ENCODE data around the gene UBE3A. TPM values are rescaled to one million over a fixed set of nuclear protein-coding genes. Genes with fewer than 3 reads are reported as not detected.

UBE3A gene
- total and polyA plus RNA-seq, 10 of the 15 experiments (the other 5 are each of a cell fraction or from before 2014, with no cell fraction given) = 29.4 to 82.9 (median 58.7) TPM

DNA sequence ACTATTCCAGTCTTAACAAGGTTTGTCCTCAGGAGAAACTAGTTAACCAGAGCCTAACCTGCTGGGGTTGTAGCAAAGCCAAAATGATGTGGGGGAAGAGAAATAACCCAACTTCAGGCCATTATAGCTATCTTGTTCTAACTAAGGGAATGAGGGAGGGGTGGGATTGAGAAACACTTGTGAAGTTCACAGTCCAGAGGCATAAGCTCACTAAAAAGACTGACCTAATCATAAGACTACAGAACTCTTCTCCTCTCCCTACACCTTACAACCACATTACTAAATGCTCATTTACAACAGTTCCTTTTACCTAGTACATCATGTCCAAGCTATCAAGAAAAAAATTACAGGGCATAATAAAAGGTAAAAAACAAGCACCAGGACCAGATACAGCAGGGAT lies 52.8 kb downstream of the UBE3A start:
- ATAC-seq (no peak), FAIRE-seq (no peak), DNase-seq (ENCODE audit: low read depth, low spot score) (no peak)
- Histone ChIP-seq H3K27ac (ENCODE audit: control insufficient read depth, insufficient read depth) (no peak overlapping the region), H3K4me2 (ENCODE audit: control insufficient read depth, insufficient read depth) (no peak overlapping the region), H3K79me2 (ENCODE audit: control insufficient read depth, insufficient read depth, low read length) (peaks cover 1% of the 10 kb centered on the region), H3K4me3 (no peak overlapping the region), H3K9me3 (replicated peaks; ENCODE audit: control insufficient read depth, insufficient read depth, low read length) (peaks cover 10% of the 10 kb centered on the region), H3K27me3 (replicated peaks in 1 of 2; ENCODE audit: control insufficient read depth in 2 of 2, insufficient read depth in 2 of 2, low read length in 1 of 2) (no peaks in the 10 kb centered on the region), H4K20me1 (ENCODE audit: control insufficient read depth, insufficient read depth) (no peaks in the 10 kb centered on the region), H3K36me3 (ENCODE audit: control insufficient read depth in 2 of 2, insufficient read depth in 2 of 2, low read length in 1 of 2) (peaks cover 0 to 6% of the 10 kb centered on the region in 2 experiments; a peak in 2 of 4 replicates), H3K4me1 (ENCODE audit: control insufficient read depth, insufficient read depth, low read length) (no peaks in the 10 kb centered on the region), H2AFZ (ENCODE audit: control insufficient read depth, low read depth, low read length) (no peak overlapping the region), H3K9ac (ENCODE audit: control insufficient read depth, insufficient read depth, low read length) (no peak overlapping the region)
- in situ Hi-C loops (cut with MboI) (no loop called here), intact Hi-C loops (cut with micrococcal nuclease; ENCODE audit: unreplicated experiment) (no loop called here)
- BruUV-seq (replicated peaks) = no TSS peak
- ChIA-PET POLR2A (no interaction called here), SMC1A (ENCODE audit: uncharacterized antibody, unreplicated experiment) (interaction anchor here (0.8 to 1.4 kb wide), 4 partner anchors 18 to 32 kb away, joined by 3 read pairs; no protein-coding TSS in a partner anchor), CTCF (no interaction called here), RAD21 (ENCODE audit: unreplicated experiment) (no interaction called here)
- TF ChIP-seq STAT1 (conservative IDR thresholded peaks at IDR 0.05) (no peak), MTA3 (IDR thresholded peaks at IDR 0.05; ENCODE audit: borderline replicate concordance, low read length) (no peak), SMARCA5 (IDR thresholded peaks at IDR 0.05) (no peak), ATF7 (IDR thresholded peaks at IDR 0.05; ENCODE audit: low read depth) (no peak), BMI1 (IDR thresholded peaks at IDR 0.05; ENCODE audit: borderline replicate concordance) (no peak), CBFB (IDR thresholded peaks at IDR 0.05; ENCODE audit: low read depth) (no peak), RCOR1 (conservative IDR thresholded peaks at IDR 0.05; ENCODE audit: low read depth, low read length) (no peak), TAF1 (IDR thresholded peaks at IDR 0.05; ENCODE audit: borderline replicate concordance, low read depth, low read length) (no peak), CBX3 (IDR thresholded peaks at IDR 0.05; ENCODE audit: borderline replicate concordance, low read depth) (no peak)
- TF ChIP-seq, protein P1, sequence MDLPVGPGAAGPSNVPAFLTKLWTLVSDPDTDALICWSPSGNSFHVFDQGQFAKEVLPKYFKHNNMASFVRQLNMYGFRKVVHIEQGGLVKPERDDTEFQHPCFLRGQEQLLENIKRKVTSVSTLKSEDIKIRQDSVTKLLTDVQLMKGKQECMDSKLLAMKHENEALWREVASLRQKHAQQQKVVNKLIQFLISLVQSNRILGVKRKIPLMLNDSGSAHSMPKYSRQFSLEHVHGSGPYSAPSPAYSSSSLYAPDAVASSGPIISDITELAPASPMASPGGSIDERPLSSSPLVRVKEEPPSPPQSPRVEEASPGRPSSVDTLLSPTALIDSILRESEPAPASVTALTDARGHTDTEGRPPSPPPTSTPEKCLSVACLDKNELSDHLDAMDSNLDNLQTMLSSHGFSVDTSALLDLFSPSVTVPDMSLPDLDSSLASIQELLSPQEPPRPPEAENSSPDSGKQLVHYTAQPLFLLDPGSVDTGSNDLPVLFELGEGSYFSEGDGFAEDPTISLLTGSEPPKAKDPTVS (IDR thresholded peaks at IDR 0.05; ENCODE audit: low read depth, low read length) = no peak

All from GM12878 (cell line).